ENCODE results near the gene TAF5L.

The TAF5L gene

GRCh38 chr1:229661022-229661877, 35.3 kb upstream of the TAF5L start:
- Histone ChIP-seq H3K9ac (ENCODE audit: low read depth in 1 of 2, low read length in 2 of 2) (no peak overlapping the region), H3K27ac (ENCODE audit: low read depth, low read length) (no peak overlapping the region), H3K4me1 (ENCODE audit: control insufficient read depth in 1 of 2, insufficient read depth in 2 of 2, low read length in 2 of 2) (peaks cover 0 to 8% of the 10 kb centered on the region in 2 donors), H3K4me3 (ENCODE audit: low read depth in 1 of 2, low read length in 2 of 2) (no peak overlapping the region), H3K9me3 (ENCODE audit: control insufficient read depth in 1 of 2, low read length in 2 of 2) (no peaks in the 10 kb centered on the region), H3K27me3 (ENCODE audit: control insufficient read depth in 1 of 2, insufficient read depth in 2 of 2, low read length in 2 of 2) (no peaks in the 10 kb centered on the region), H3K36me3 (ENCODE audit: control insufficient read depth in 1 of 2, insufficient read depth in 2 of 2, low read length in 2 of 2) (peaks cover 3 to 30% of the 10 kb centered on the region in 2 donors)

- Histone ChIP-seq H3K36me3 (ENCODE audit: control insufficient read depth in 1 of 2, insufficient read depth in 2 of 2, low read length in 2 of 2) (peaks cover 6 to 48% of the 10 kb centered on the region in 2 donors), H3K4me1 (ENCODE audit: control insufficient read depth in 1 of 2, insufficient read depth in 2 of 2, low read length in 2 of 2) (no peaks in the 10 kb centered on the region), H3K4me3 (ENCODE audit: low read depth in 1 of 2, low read length in 2 of 2) (no peak overlapping the region), H3K27me3 (ENCODE audit: control insufficient read depth in 1 of 2, insufficient read depth in 2 of 2, low read length in 2 of 2) (no peaks in the 10 kb centered on the region), H3K9ac (ENCODE audit: low read depth in 1 of 2, low read length in 2 of 2) (no peak overlapping the region), H3K27ac (ENCODE audit: low read depth, low read length) (no peak overlapping the region), H3K9me3 (ENCODE audit: control insufficient read depth in 1 of 2, low read length in 2 of 2) (no peaks in the 10 kb centered on the region)
Measured at GRCh38 chr1:229657993-229658755, 32.3 kb upstream of the TAF5L start.

- H3K4me1 ChIP-seq (ENCODE audit: control insufficient read depth in 1 of 2, insufficient read depth in 2 of 2, low read length in 2 of 2) = no peaks in the 10 kb centered on the region
- H3K36me3 ChIP-seq (ENCODE audit: control insufficient read depth in 1 of 2, insufficient read depth in 2 of 2, low read length in 2 of 2) = peaks cover 14 to 64% of the 10 kb centered on the region in 2 donors
- H3K9ac ChIP-seq (ENCODE audit: low read depth in 1 of 2, low read length in 2 of 2) = no peak overlapping the region
- H3K27me3 ChIP-seq (ENCODE audit: control insufficient read depth in 1 of 2, insufficient read depth in 2 of 2, low read length in 2 of 2) = no peaks in the 10 kb centered on the region
- H3K4me3 ChIP-seq (ENCODE audit: low read depth in 1 of 2, low read length in 2 of 2) = no peak overlapping the region
- no peak overlapping the region for H3K27ac ChIP-seq (ENCODE audit: low read depth, low read length)
- no peaks in the 10 kb centered on the region for H3K9me3 ChIP-seq (ENCODE audit: control insufficient read depth in 1 of 2, low read length in 2 of 2)
Measured at GRCh38 chr1:229655781-229656180, 29.9 kb upstream of the TAF5L start.

- no peaks in the 10 kb centered on the region for H3K4me1 ChIP-seq (ENCODE audit: control insufficient read depth in 1 of 2, insufficient read depth in 2 of 2, low read length in 2 of 2)
- no peaks in the 10 kb centered on the region for H3K9me3 ChIP-seq (ENCODE audit: control insufficient read depth in 1 of 2, low read length in 2 of 2)
- no peak overlapping the region for H3K4me3 ChIP-seq (ENCODE audit: low read depth in 1 of 2, low read length in 2 of 2)
- peaks cover 18 to 75% of the 10 kb centered on the region in 2 donors for H3K36me3 ChIP-seq (ENCODE audit: control insufficient read depth in 1 of 2, insufficient read depth in 2 of 2, low read length in 2 of 2)
- no peaks in the 10 kb centered on the region for H3K27me3 ChIP-seq (ENCODE audit: control insufficient read depth in 1 of 2, insufficient read depth in 2 of 2, low read length in 2 of 2)
- H3K27ac ChIP-seq (ENCODE audit: low read depth, low read length) = no peak overlapping the region
- no peak overlapping the region for H3K9ac ChIP-seq (ENCODE audit: low read depth in 1 of 2, low read length in 2 of 2)
Measured at GRCh38 chr1:229653420-229653819, 27.5 kb upstream of the TAF5L start.

- no peak overlapping the region for H3K27ac ChIP-seq (ENCODE audit: low read depth, low read length)
- no peaks in the 10 kb centered on the region for H3K9me3 ChIP-seq (ENCODE audit: control insufficient read depth in 1 of 2, low read length in 2 of 2)
- peaks cover 31 to 79% of the 10 kb centered on the region in 2 donors for H3K36me3 ChIP-seq (ENCODE audit: control insufficient read depth in 1 of 2, insufficient read depth in 2 of 2, low read length in 2 of 2)
- H3K4me3 ChIP-seq (ENCODE audit: low read depth in 1 of 2, low read length in 2 of 2) = no peak overlapping the region
- H3K27me3 ChIP-seq (ENCODE audit: control insufficient read depth in 1 of 2, insufficient read depth in 2 of 2, low read length in 2 of 2) = no peaks in the 10 kb centered on the region
- H3K9ac ChIP-seq (ENCODE audit: low read depth in 1 of 2, low read length in 2 of 2) = no peak overlapping the region
- H3K4me1 ChIP-seq (ENCODE audit: control insufficient read depth in 1 of 2, insufficient read depth in 2 of 2, low read length in 2 of 2) = no peaks in the 10 kb centered on the region
Measured at GRCh38 chr1:229651546-229651945, 25.6 kb upstream of the TAF5L start.

GRCh38 chr1:229650045-229650444, 24.1 kb upstream of the TAF5L start:
- H3K36me3 ChIP-seq (ENCODE audit: control insufficient read depth in 1 of 2, insufficient read depth in 2 of 2, low read length in 2 of 2) = peaks cover 40 to 79% of the 10 kb centered on the region in 2 donors

GRCh38 chr1:229648406-229648805, 22.5 kb upstream of the TAF5L start:
- no peak overlapping the region for H3K4me3 ChIP-seq (ENCODE audit: low read depth in 1 of 2, low read length in 2 of 2)
- no peak overlapping the region for H3K9ac ChIP-seq (ENCODE audit: low read depth in 1 of 2, low read length in 2 of 2)
- H3K9me3 ChIP-seq (ENCODE audit: control insufficient read depth in 1 of 2, low read length in 2 of 2) = no peaks in the 10 kb centered on the region
- no peaks in the 10 kb centered on the region for H3K27me3 ChIP-seq (ENCODE audit: control insufficient read depth in 1 of 2, insufficient read depth in 2 of 2, low read length in 2 of 2)
- no peaks in the 10 kb centered on the region for H3K4me1 ChIP-seq (ENCODE audit: control insufficient read depth in 1 of 2, insufficient read depth in 2 of 2, low read length in 2 of 2)
- H3K27ac ChIP-seq (ENCODE audit: low read depth, low read length) = no peak overlapping the region
- peaks cover 36 to 81% of the 10 kb centered on the region in 2 donors for H3K36me3 ChIP-seq (ENCODE audit: control insufficient read depth in 1 of 2, insufficient read depth in 2 of 2, low read length in 2 of 2)

More at GRCh38 chr1:229650045-229650444, 24.1 kb upstream of the TAF5L start:
- Histone ChIP-seq H3K4me3 (ENCODE audit: low read depth in 1 of 2, low read length in 2 of 2) (no peak overlapping the region), H3K9me3 (ENCODE audit: control insufficient read depth in 1 of 2, low read length in 2 of 2) (no peaks in the 10 kb centered on the region), H3K27ac (ENCODE audit: low read depth, low read length) (no peak overlapping the region), H3K4me1 (ENCODE audit: control insufficient read depth in 1 of 2, insufficient read depth in 2 of 2, low read length in 2 of 2) (no peaks in the 10 kb centered on the region), H3K9ac (ENCODE audit: low read depth in 1 of 2, low read length in 2 of 2) (no peak overlapping the region), H3K27me3 (ENCODE audit: control insufficient read depth in 1 of 2, insufficient read depth in 2 of 2, low read length in 2 of 2) (no peaks in the 10 kb centered on the region)

- no peak overlapping the region for H3K27ac ChIP-seq (ENCODE audit: low read depth, low read length)
- H3K27me3 ChIP-seq (ENCODE audit: control insufficient read depth in 1 of 2, insufficient read depth in 2 of 2, low read length in 2 of 2) = no peaks in the 10 kb centered on the region
- H3K36me3 ChIP-seq (ENCODE audit: control insufficient read depth in 1 of 2, insufficient read depth in 2 of 2, low read length in 2 of 2) = peaks cover 29 to 72% of the 10 kb centered on the region in 2 donors
- H3K4me3 ChIP-seq (ENCODE audit: low read depth in 1 of 2, low read length in 2 of 2) = no peak overlapping the region
- no peaks in the 10 kb centered on the region for H3K9me3 ChIP-seq (ENCODE audit: control insufficient read depth in 1 of 2, low read length in 2 of 2)
- no peaks in the 10 kb centered on the region for H3K4me1 ChIP-seq (ENCODE audit: control insufficient read depth in 1 of 2, insufficient read depth in 2 of 2, low read length in 2 of 2)
- H3K9ac ChIP-seq (ENCODE audit: low read depth in 1 of 2, low read length in 2 of 2) = no peak overlapping the region
Measured at GRCh38 chr1:229645324-229645993, 19.5 kb upstream of the TAF5L start.

- peaks cover 29 to 63% of the 10 kb centered on the region in 2 donors for H3K36me3 ChIP-seq (ENCODE audit: control insufficient read depth in 1 of 2, insufficient read depth in 2 of 2, low read length in 2 of 2)
Measured at GRCh38 chr1:229643996-229644745, 18.2 kb upstream of the TAF5L start.

More at GRCh38 chr1:229643996-229644745, 18.2 kb upstream of the TAF5L start:
- no peaks in the 10 kb centered on the region for H3K27me3 ChIP-seq (ENCODE audit: control insufficient read depth in 1 of 2, insufficient read depth in 2 of 2, low read length in 2 of 2)
- H3K4me3 ChIP-seq (ENCODE audit: low read depth in 1 of 2, low read length in 2 of 2) = no peak overlapping the region
- H3K9me3 ChIP-seq (ENCODE audit: control insufficient read depth in 1 of 2, low read length in 2 of 2) = no peaks in the 10 kb centered on the region
- no peak overlapping the region for H3K27ac ChIP-seq (ENCODE audit: low read depth, low read length)
- no peaks in the 10 kb centered on the region for H3K4me1 ChIP-seq (ENCODE audit: control insufficient read depth in 1 of 2, insufficient read depth in 2 of 2, low read length in 2 of 2)
- H3K9ac ChIP-seq (ENCODE audit: low read depth in 1 of 2, low read length in 2 of 2) = no peak overlapping the region
